ENCODE data around the gene IL18BP. TPM values are rescaled to one million over a fixed set of nuclear protein-coding genes. Genes with fewer than 3 reads are reported as not detected.

IL18BP gene
- total RNA-seq, 1 donor from 2014 or later = 7.5 TPM

GRCh38 chr11:72039856-72040401 lies 41.2 kb downstream of the IL18BP start:
- Histone ChIP-seq H3K4me2 (peak overlapping the region; percentile 78), H3K9ac (peak overlapping the region; percentile 16), H3K9me3 (ENCODE audit: low read depth) (no peaks in the 10 kb centered on the region), H3K27ac (peak overlapping the region; percentile 90), H3F3A (ENCODE audit: low read depth) (peaks cover 56% of the 10 kb centered on the region), H4K20me1 (ENCODE audit: low read depth) (peaks cover 19% of the 10 kb centered on the region), H3K4me3 (peak overlapping the region; percentile 54), H3K4me1 (peaks cover 47% of the 10 kb centered on the region), H3K36me3 (no peaks in the 10 kb centered on the region), H3K27me3 (no peaks in the 10 kb centered on the region), H2AFZ (replicated peaks) (no peak overlapping the region), H3K79me2 (ENCODE audit: low read depth) (peaks cover 87% of the 10 kb centered on the region)
- peaks cover 15% of the 10 kb centered on the region for H3K4me1 Mint-ChIP-seq
- no peaks in the 10 kb centered on the region for H3K27me3 Mint-ChIP-seq (ENCODE audit: insufficient read depth, low read depth)
- no peaks in the 10 kb centered on the region for H3K9me3 Mint-ChIP-seq
- no peak overlapping the region for H3K27ac Mint-ChIP-seq
- H3K36me3 Mint-ChIP-seq = peaks cover 8% of the 10 kb centered on the region
- no peak for TF ChIP-seq EZH2phosphoT487 (IDR thresholded peaks at IDR 0.05)
- TF ChIP-seq EZH2 (IDR thresholded peaks at IDR 0.05) = no peak
- H3K4me3 Mint-ChIP-seq = no peak overlapping the region
- DNase-seq (ENCODE audit: low spot score) = no peak

DNA sequence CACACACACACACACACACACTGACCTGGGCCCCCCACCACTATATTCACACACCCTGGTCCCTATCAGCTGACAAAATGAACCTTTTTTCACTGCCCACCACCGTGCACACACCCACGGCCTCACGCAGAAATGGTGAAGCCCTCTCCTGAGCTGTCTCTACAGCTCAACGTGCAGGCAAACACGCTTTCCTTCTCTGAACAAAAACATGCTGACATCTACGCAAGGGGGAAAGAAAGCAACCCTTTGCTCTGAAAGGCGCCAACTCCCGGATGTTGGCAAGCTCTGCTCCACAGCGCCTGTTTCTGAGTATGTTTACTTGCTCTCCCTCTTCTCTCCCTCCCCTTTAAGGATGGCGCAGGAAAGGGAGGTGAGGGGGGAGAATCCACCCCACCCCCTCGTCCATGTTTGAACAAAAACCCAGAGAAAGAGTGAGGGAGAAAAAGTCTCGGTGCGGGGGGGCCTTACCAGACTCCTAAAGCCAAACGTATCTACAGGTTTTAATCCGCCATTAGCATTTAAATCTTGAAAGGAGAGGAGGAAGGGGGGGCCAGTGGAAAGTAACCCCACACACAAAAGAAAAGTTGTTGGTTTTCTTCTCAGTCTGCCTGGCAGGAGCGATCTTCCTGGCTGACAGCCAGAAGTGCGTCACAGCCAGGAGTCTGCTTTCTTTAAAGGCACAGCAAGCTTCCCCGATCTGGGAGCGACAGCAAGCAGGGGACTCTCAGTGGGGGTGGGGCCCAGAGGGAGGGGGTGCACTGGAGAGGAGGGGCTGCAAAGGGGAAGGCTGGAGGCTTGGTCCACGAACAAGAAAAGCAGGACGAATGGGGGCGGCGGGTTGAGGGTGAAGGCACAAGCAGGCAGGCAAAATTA lies 42.0 kb downstream of the IL18BP start:
- Histone ChIP-seq H3K9ac (peak overlapping the region; percentile 16), H3K9me3 (ENCODE audit: low read depth) (no peaks in the 10 kb centered on the region), H3K36me3 (no peaks in the 10 kb centered on the region), H3K4me1 (peaks cover 49% of the 10 kb centered on the region), H3K4me2 (peak overlapping the region; percentile 78), H3K27ac (peak overlapping the region; percentile 90), H4K20me1 (ENCODE audit: low read depth) (peaks cover 19% of the 10 kb centered on the region), H3K27me3 (no peaks in the 10 kb centered on the region), H2AFZ (replicated peaks) (no peak overlapping the region), H3F3A (ENCODE audit: low read depth) (peaks cover 56% of the 10 kb centered on the region), H3K4me3 (peak overlapping the region; percentile 54), H3K79me2 (ENCODE audit: low read depth) (peaks cover 87% of the 10 kb centered on the region)
- H3K27ac Mint-ChIP-seq = no peak overlapping the region
- H3K36me3 Mint-ChIP-seq = peaks cover 4% of the 10 kb centered on the region
- H3K4me3 Mint-ChIP-seq = no peak overlapping the region
- TF ChIP-seq CTCF (IDR thresholded peaks at IDR 0.05) (no peak), EZH2 (IDR thresholded peaks at IDR 0.05) (no peak), EZH2phosphoT487 (IDR thresholded peaks at IDR 0.05) (no peak)
- H3K27me3 Mint-ChIP-seq (ENCODE audit: insufficient read depth, low read depth) = peaks cover under 1% of the 10 kb centered on the region
- H3K4me1 Mint-ChIP-seq = peaks cover 23% of the 10 kb centered on the region
- peak; percentile 91 for DNase-seq (ENCODE audit: low spot score)
- no peaks in the 10 kb centered on the region for H3K9me3 Mint-ChIP-seq

GRCh38 chr11:72041364-72042063 lies 42.8 kb downstream of the IL18BP start:
- Histone ChIP-seq H3K4me2 (peak overlapping the region; percentile 78), H3K9me3 (ENCODE audit: low read depth) (no peaks in the 10 kb centered on the region), H3K4me3 (peak overlapping the region; percentile 54), H3F3A (ENCODE audit: low read depth) (peaks cover 56% of the 10 kb centered on the region), H3K4me1 (peaks cover 51% of the 10 kb centered on the region), H3K79me2 (ENCODE audit: low read depth) (peaks cover 85% of the 10 kb centered on the region), H3K27me3 (no peaks in the 10 kb centered on the region), H3K36me3 (no peaks in the 10 kb centered on the region), H3K9ac (peak overlapping the region; percentile 4), H4K20me1 (ENCODE audit: low read depth) (peaks cover 17% of the 10 kb centered on the region), H2AFZ (replicated peaks) (no peak overlapping the region), H3K27ac (peak overlapping the region; percentile 90)
- no peaks in the 10 kb centered on the region for H3K9me3 Mint-ChIP-seq
- peaks cover 2% of the 10 kb centered on the region for H3K27me3 Mint-ChIP-seq (ENCODE audit: insufficient read depth, low read depth)
- H3K4me1 Mint-ChIP-seq = peaks cover 25% of the 10 kb centered on the region
- no peaks in the 10 kb centered on the region for H3K36me3 Mint-ChIP-seq
- H3K27ac Mint-ChIP-seq = no peak overlapping the region
- TF ChIP-seq EZH2phosphoT487 (IDR thresholded peaks at IDR 0.05) = no peak
- no peak for TF ChIP-seq CTCF (IDR thresholded peaks at IDR 0.05)
- TF ChIP-seq EZH2 (IDR thresholded peaks at IDR 0.05) = no peak
- no peak overlapping the region for H3K4me3 Mint-ChIP-seq
- DNase-seq (ENCODE audit: low spot score) = peak; percentile 92

Data from neural progenitor cell (in vitro differentiated cells).